Measurements from ENCODE around the gene VPS37C. TPM values are rescaled to one million over a fixed set of nuclear protein-coding genes. Genes with fewer than 3 reads are reported as not detected.
"Not testable (repeated sequence)": the region's sequence is repeated elsewhere in the genome, so short reads cannot be mapped to it uniquely, and the experiment has no call there.

VPS37C gene
- 1 to 10 TPM; 6.4 to 6.9 (median 6.5) TPM for total RNA-seq
- 5.3 TPM for total RNA-seq (2013)

DNA sequence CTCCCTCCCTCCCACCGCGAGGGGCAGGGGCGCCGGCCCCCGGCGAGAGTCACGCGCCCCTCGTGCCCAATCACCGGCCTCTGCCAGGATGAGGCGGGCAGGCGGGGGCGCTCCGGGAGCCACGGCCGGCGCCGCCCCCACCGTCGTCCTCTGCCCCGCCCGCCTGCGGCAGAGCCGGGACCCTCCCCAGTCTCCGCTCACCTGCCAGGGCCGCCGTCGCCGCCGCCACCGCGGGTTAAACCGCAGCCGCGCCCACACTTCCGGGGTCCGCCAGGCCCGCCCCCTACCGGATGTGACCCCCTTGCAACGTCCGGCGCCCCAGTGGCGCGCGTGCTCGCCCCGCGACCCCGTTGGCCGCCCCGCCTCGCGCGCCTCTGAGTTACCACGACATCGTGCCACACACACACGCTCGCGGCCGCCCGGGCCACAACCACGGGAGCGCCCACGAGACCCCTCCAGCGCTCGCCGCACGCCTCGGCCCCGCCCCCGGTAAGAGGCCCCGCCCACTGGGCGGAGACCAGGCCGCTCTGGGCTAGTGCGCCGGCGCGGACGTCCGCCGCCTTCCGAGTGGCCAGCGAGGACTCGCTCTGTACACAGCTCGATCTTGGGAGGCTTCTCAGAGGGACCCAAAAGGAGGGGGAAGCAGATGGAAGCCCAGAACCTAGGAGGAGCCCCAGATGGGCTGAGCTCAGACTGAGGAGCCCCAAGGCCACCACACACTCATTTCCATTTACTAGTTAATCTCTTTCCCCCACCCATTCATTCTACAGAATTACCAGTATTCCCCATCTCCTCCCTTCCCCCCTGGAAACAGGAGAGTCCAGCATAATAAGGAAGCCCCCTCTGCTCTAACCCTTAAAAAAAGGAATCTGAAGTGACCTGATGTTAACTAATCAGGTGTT lies at the start of gene VPS37C:
VPS37C (minus strand) TSS at position 237 of the 902 bp plus-strand sequence. CDS start 22,597 bp downstream, outside the sequence.
- peak within 1 kb of the TSS; percentile 96 for H3K27ac ChIP-seq (ENCODE audit: low read length)
- no peaks in the 10 kb centered on the region for H3K36me3 ChIP-seq (ENCODE audit: control insufficient read depth, insufficient read depth, low read length)
- peak within 1 kb of the TSS; percentile 79 for H3K4me3 ChIP-seq (ENCODE audit: low read length)
- Mint-ChIP-seq H3K36me3 (no peaks in the 10 kb centered on the region), H3K4me3 (peak within 1 kb of the TSS; percentile 94), H3K9me3 (no peaks in the 10 kb centered on the region), H3K4me1 (peaks cover 33 to 42% of the 10 kb centered on the region in 2 donors), H3K27ac (peak within 1 kb of the TSS; percentile 95 to 97), H3K27me3 (ENCODE audit: low read depth in 2 of 2) (peaks cover 3 to 9% of the 10 kb centered on the region in 2 donors)
- TF ChIP-seq, protein P1, sequence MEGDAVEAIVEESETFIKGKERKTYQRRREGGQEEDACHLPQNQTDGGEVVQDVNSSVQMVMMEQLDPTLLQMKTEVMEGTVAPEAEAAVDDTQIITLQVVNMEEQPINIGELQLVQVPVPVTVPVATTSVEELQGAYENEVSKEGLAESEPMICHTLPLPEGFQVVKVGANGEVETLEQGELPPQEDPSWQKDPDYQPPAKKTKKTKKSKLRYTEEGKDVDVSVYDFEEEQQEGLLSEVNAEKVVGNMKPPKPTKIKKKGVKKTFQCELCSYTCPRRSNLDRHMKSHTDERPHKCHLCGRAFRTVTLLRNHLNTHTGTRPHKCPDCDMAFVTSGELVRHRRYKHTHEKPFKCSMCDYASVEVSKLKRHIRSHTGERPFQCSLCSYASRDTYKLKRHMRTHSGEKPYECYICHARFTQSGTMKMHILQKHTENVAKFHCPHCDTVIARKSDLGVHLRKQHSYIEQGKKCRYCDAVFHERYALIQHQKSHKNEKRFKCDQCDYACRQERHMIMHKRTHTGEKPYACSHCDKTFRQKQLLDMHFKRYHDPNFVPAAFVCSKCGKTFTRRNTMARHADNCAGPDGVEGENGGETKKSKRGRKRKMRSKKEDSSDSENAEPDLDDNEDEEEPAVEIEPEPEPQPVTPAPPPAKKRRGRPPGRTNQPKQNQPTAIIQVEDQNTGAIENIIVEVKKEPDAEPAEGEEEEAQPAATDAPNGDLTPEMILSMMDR (IDR thresholded peaks at IDR 0.05), result no peak
- H3K4me1 ChIP-seq (ENCODE audit: control insufficient read depth, insufficient read depth, low read length), result peaks cover 26% of the 10 kb centered on the region
- no peaks in the 10 kb centered on the region for H3K9me3 ChIP-seq (ENCODE audit: control insufficient read depth, insufficient read depth, low read length)
- intact Hi-C loops (cut with micrococcal nuclease), result loop anchor here (1.0 to 2.0 kb wide), 3 partner anchors 201 to 255 kb away; partner anchors contain the start of genes PRPF19 and TMEM138
- WGBS (ENCODE audit: insufficient coverage), result under 1% methylated on average over 85 of the region's 85 CpGs
- DNase-seq, result peak; percentile 94 to 97
- no peaks in the 10 kb centered on the region for H3K27me3 ChIP-seq (ENCODE audit: control insufficient read depth, insufficient read depth, low read length)
- ATAC-seq, result peak; percentile 75 to 89 (median 80)

DNA sequence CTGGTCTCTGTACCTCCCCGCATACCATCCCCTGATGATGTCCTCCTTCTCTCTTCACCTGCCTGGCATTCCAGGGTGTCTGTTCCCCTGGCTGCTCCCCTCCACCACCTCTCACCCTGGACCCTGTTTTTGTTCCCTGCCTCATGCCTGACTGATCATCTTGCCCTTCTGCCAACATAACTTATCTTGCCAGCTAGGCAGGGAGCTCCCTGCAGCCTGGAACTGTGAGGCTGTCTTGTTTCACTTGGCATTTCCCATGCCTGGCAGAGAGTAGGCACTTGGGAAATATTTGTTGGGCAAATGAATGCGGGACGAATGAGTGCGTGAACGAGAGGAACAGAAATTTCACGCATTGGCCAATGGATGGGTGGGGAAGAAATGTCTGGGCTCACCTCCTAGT lies 49.4 kb upstream of the VPS37C start:
- H3K9me3 ChIP-seq (ENCODE audit: control insufficient read depth, insufficient read depth, low read length); H3K27me3 Mint-ChIP-seq (ENCODE audit: low read depth in 2 of 2); H3K36me3 Mint-ChIP-seq; H3K9me3 Mint-ChIP-seq; H3K4me1 Mint-ChIP-seq; DNase-seq; H3K4me1 ChIP-seq (ENCODE audit: control insufficient read depth, insufficient read depth, low read length); intact Hi-C loops (cut with micrococcal nuclease); H3K4me3 Mint-ChIP-seq; H3K27me3 ChIP-seq (ENCODE audit: control insufficient read depth, insufficient read depth, low read length); H3K4me3 ChIP-seq (ENCODE audit: low read length); H3K36me3 ChIP-seq (ENCODE audit: control insufficient read depth, insufficient read depth, low read length); ATAC-seq; H3K27ac ChIP-seq (ENCODE audit: low read length); H3K27ac Mint-ChIP-seq: not testable (repeated sequence)
- no CpG with 5 or more reads among the region's 6 CpGs for WGBS (ENCODE audit: insufficient coverage)

DNA sequence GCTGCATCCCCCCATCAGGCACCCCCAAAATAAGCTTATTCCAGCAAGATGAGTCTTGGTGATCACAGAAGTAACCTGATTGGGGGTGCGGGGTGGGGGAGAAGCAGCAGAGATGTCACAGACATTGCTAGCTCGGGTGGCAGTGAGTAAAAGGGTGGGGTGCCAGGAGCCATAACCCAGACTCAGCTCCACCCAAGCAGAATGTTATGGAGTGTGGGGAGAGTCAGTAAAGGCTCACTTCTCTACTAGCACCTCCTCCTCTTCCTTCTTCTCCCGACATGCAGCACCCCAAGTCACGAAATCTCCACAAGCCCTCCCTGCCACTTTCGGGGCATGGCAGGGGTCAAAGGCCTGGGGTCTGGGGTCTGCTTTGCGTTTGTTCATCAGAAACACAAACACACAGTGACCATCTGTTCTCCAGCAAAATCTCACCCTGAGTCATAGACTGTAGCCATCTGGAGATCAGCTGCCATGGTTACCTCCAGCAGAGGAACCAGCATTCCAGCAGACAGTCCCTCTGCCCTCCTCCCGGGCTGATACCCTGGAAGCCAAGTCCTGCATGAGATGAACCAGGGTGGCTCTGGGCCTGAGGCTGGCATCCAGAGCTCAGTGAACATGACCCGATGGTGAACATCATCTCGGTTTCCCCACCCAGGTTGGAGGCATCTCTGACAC lies 46.5 kb upstream of the VPS37C start:
- H3K27ac ChIP-seq (ENCODE audit: low read length); DNase-seq; H3K4me3 ChIP-seq (ENCODE audit: low read length); H3K36me3 Mint-ChIP-seq; H3K4me1 Mint-ChIP-seq; ATAC-seq; intact Hi-C loops (cut with micrococcal nuclease); H3K27me3 Mint-ChIP-seq (ENCODE audit: low read depth in 2 of 2); H3K9me3 Mint-ChIP-seq; H3K27me3 ChIP-seq (ENCODE audit: control insufficient read depth, insufficient read depth, low read length); H3K4me1 ChIP-seq (ENCODE audit: control insufficient read depth, insufficient read depth, low read length); H3K4me3 Mint-ChIP-seq; H3K9me3 ChIP-seq (ENCODE audit: control insufficient read depth, insufficient read depth, low read length); H3K27ac Mint-ChIP-seq; H3K36me3 ChIP-seq (ENCODE audit: control insufficient read depth, insufficient read depth, low read length): not testable (repeated sequence)
- WGBS (ENCODE audit: insufficient coverage), result no CpG with 5 or more reads among the region's 9 CpGs

DNA sequence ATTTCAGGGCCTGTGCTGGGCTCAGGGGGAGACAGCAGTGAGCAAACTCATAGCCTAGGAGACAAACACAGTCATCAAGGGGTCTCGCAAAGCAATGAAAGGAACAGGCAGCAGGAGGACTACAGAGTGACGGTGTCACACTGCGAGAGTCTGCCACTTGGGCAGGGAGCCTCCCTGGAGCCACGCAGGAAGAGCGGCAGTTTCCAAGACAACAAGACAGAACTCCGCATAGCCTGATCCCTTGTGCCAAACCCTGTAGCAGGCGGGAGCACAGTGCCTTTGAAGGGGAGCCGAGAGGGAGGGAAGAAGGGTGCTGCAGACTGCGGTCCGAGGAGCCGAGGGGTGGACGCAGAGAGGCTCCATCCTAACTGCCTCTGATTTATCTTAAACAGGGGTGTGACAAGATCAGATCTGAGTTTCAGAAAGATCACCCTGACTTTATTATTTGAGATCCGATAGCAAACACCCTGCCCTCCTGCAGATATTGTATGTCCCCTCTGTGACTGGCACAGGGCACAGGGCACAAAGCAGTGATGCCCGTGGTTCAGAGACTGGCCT lies 43.4 kb upstream of the VPS37C start:
- H3K27ac ChIP-seq (ENCODE audit: low read length); H3K9me3 ChIP-seq (ENCODE audit: control insufficient read depth, insufficient read depth, low read length); H3K36me3 Mint-ChIP-seq; H3K9me3 Mint-ChIP-seq; H3K36me3 ChIP-seq (ENCODE audit: control insufficient read depth, insufficient read depth, low read length); H3K27me3 ChIP-seq (ENCODE audit: control insufficient read depth, insufficient read depth, low read length); DNase-seq; H3K4me1 Mint-ChIP-seq; H3K27ac Mint-ChIP-seq; H3K4me3 Mint-ChIP-seq; H3K4me1 ChIP-seq (ENCODE audit: control insufficient read depth, insufficient read depth, low read length); intact Hi-C loops (cut with micrococcal nuclease); H3K4me3 ChIP-seq (ENCODE audit: low read length): not testable (repeated sequence)
- peak in 1 of 3 donors; percentile 15 for ATAC-seq
- WGBS (ENCODE audit: insufficient coverage), result 95% methylated on average over 14 of the region's 14 CpGs
- peaks cover 5 to 17% of the 10 kb centered on the region in 2 donors for H3K27me3 Mint-ChIP-seq (ENCODE audit: low read depth in 2 of 2)

DNA sequence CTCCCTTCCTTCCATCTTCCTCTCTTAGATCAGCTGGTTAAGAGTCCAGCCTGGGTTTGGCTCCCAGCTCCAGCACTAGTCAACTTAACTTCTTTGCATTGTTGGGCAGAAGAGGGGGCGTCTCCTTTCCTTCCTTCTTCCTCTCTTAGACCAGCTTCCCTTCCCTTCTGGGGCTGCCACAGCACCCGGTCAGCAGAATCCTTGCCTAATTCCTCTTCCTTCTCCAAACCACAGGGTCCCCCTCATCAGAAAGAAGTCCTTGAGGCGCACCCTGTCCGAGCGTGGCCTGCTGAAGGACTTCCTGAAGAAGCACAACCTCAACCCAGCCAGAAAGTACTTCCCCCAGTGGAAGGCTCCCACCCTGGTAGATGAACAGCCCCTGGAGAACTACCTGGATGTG lies 42.6 kb upstream of the VPS37C start:
- H3K9me3 ChIP-seq (ENCODE audit: control insufficient read depth, insufficient read depth, low read length); DNase-seq; H3K36me3 Mint-ChIP-seq; H3K9me3 Mint-ChIP-seq; H3K27ac ChIP-seq (ENCODE audit: low read length); H3K4me3 ChIP-seq (ENCODE audit: low read length); H3K4me1 Mint-ChIP-seq; intact Hi-C loops (cut with micrococcal nuclease); H3K4me1 ChIP-seq (ENCODE audit: control insufficient read depth, insufficient read depth, low read length); H3K27me3 ChIP-seq (ENCODE audit: control insufficient read depth, insufficient read depth, low read length); H3K27ac Mint-ChIP-seq; ATAC-seq; H3K4me3 Mint-ChIP-seq; H3K36me3 ChIP-seq (ENCODE audit: control insufficient read depth, insufficient read depth, low read length): not testable (repeated sequence)
- H3K27me3 Mint-ChIP-seq (ENCODE audit: low read depth in 2 of 2), result peaks cover 5 to 17% of the 10 kb centered on the region in 2 donors
- WGBS (ENCODE audit: insufficient coverage), result no CpG with 5 or more reads among the region's 5 CpGs

DNA sequence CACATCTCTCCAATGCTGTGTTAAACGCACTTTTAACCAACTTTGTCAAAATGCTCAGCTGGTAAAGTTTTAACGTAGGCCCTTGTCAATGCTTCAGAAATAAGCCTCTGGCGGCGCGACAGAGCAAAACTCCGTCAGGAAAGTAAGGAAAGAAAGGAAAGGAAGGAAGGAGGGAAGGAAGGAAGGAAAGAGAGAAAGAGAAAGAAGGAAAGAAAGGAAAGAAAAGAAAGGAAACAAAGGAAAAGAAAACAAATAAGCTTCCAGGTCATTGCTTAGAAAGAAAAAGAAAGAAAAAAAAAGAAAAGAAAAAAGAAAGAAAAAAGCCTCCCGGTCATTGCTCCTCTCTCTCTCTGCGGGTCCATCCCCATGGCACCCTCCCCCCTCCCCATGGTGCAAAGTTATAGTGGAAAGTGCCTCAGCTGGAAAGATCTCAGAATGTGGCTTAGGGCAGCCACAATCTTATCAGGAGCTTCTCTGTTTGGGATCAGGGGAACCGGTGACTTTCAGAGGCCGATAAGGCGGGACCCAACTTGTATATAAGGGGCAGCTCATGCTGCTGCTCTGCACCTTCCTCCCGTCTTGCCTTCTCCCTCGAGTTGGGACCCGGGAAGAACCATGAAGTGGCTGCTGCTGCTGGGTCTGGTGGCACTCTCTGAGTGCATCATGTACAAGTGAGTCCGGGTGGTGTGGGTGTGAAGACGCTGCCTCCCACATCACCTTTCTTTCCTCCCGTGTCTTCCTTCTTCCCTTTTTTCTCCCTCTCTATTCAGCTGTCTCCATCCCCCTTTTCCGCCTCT lies 41.9 kb upstream of the VPS37C start, which contains the start of gene PGA3:
PGA3 (plus strand) TSS at position 566 of the 797 bp plus-strand sequence; CDS start at position 616, 50 bp downstream.
- 74% methylated on average over 7 of the region's 18 CpGs for WGBS (ENCODE audit: insufficient coverage)
- H3K27me3 ChIP-seq (ENCODE audit: control insufficient read depth, insufficient read depth, low read length); H3K4me3 ChIP-seq (ENCODE audit: low read length); H3K9me3 Mint-ChIP-seq; H3K27ac ChIP-seq (ENCODE audit: low read length); H3K9me3 ChIP-seq (ENCODE audit: control insufficient read depth, insufficient read depth, low read length); H3K4me1 ChIP-seq (ENCODE audit: control insufficient read depth, insufficient read depth, low read length); H3K36me3 ChIP-seq (ENCODE audit: control insufficient read depth, insufficient read depth, low read length); H3K4me1 Mint-ChIP-seq; DNase-seq; ATAC-seq; H3K4me3 Mint-ChIP-seq; H3K27ac Mint-ChIP-seq; intact Hi-C loops (cut with micrococcal nuclease); H3K36me3 Mint-ChIP-seq: not testable (repeated sequence)
- peaks cover 5 to 17% of the 10 kb centered on the region in 2 donors for H3K27me3 Mint-ChIP-seq (ENCODE audit: low read depth in 2 of 2)
